Fibroblast of lung (primary cell): ENCODE measurements around the gene CEP20.

Source experiments
- CTCF ChIP-seq, 2 donors: IDR thresholded peaks in 1 of 2; conservative IDR thresholded peaks in 1 of 2; 1 replicate in 1 of 2; 2 replicates in 1 of 2; pipeline ENCODE4 v1.5.1; 2011 to 2012; ENCODE audit warnings: low read length in 2 of 2, control low read depth in 1 of 2, inconsistent platforms in 1 of 2, low read depth in 1 of 2, mild to moderate bottlenecking in 1 of 2
- EZH2 ChIP-seq: IDR thresholded peaks from 2 replicates; pipeline ENCODE4 v1.5.1; 2012; ENCODE audit warnings: low read length, control low read depth, mild to moderate bottlenecking; ENCODE audit errors: missing control alignments

DNA sequence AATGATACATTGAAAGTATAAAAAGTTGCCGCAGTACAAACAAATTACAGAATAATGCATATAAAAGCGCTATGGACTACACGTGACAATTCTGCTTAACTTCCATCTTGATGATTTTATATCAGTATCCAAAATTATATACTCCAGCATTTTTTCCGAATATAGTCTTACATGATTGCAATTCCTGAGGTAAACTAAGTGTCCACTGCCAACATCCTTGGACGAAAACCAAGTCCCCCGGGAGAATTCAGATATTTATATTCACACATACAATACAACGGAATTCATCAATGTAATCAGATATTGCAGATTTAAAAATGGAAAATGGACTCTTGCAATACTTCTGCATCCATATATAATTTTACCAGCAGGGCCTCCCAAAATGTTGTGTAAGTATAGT lies 22.7 kb downstream of the CEP20 start:
- no peak for TF ChIP-seq CTCF (conservative IDR thresholded peaks at IDR 0.05 in 1 of 2, IDR thresholded peaks at IDR 0.05 in 1 of 2; ENCODE audit: low read depth in 1 of 2, low read length in 2 of 2)
- no peak for TF ChIP-seq EZH2
